ENCODE data around the gene TMOD4. TPM values are rescaled to one million over a fixed set of nuclear protein-coding genes. Genes with fewer than 3 reads are reported as not detected.
A peak's percentile ranks its signal among the peaks of the same experiment; 100 is the strongest.

Gene TMOD4
- total and polyA plus RNA-seq, 2 experiments from 2014 or later, result 1.3 TPM; not detected in 1

GRCh38 chr1:151189637-151190445 lies 14.1 kb upstream of the TMOD4 start, which contains the start of gene VPS72:
Gene VPS72, minus strand, starts transcription at chr1:151190197. Its CDS starts 76 bp downstream, at chr1:151190121.
- Histone ChIP-seq H3F3A (replicated peaks; ENCODE audit: low read depth) (0 out of 2 replicates have a peak, but pooled peaks cover 9% of the 10 kb centered on the region), H3K27me3 (ENCODE audit: insufficient read depth) (no peaks in the 10 kb centered on the region), H3K36me3 (ENCODE audit: insufficient read depth) (peaks cover 11% of the 10 kb centered on the region), H3K4me3 (peak within 1 kb of the TSS; percentile 74), H4K20me1 (replicated peaks; ENCODE audit: insufficient read depth) (no peaks in the 10 kb centered on the region; the same call in 1 of the 2 replicates), H3K4me1 (ENCODE audit: insufficient read depth) (peaks cover 3% of the 10 kb centered on the region; the same call in 1 of the 2 replicates), H3K79me2 (replicated peaks; ENCODE audit: insufficient read depth) (peaks cover 39% of the 10 kb centered on the region), H3K9me2 (ENCODE audit: insufficient read depth) (no peaks in the 10 kb centered on the region), H2AFZ (peak within 1 kb of the TSS; percentile 88), H3K4me2 (peak within 1 kb of the TSS; percentile 87), H3K27ac (ENCODE audit: low read depth) (peak within 1 kb of the TSS; percentile 94)
- ATAC-seq, result peak; percentile 95
- Mint-ChIP-seq H3K4me3 (peak within 1 kb of the TSS; percentile 99), H3K4me1 (peaks cover 9% of the 10 kb centered on the region; the same call in 2 of the 3 replicates), H3K9me3 (no peaks in the 10 kb centered on the region), H3K27me3 (ENCODE audit: insufficient read depth, low read depth, poor library complexity) (peaks cover 6% of the 10 kb centered on the region), H3K27ac (peak within 1 kb of the TSS; percentile 99), H3K36me3 (ENCODE audit: low read depth) (peaks cover 12% of the 10 kb centered on the region)
- DNase-seq (ENCODE audit: low spot score), result peak; percentile 96
- TF ChIP-seq ZNF331 (CRISPR knock-in tag; IDR thresholded peaks at IDR 0.05; ENCODE audit: low read depth) (no peak), CREB1 (CRISPR knock-in tag; IDR thresholded peaks at IDR 0.05; ENCODE audit: low read depth) (peak; percentile 27; the same call in 1 of the 2 replicates), ZNF114 (CRISPR knock-in tag; IDR thresholded peaks at IDR 0.05) (no peak), EZH2phosphoT487 (IDR thresholded peaks at IDR 0.05; ENCODE audit: unreplicated experiment) (no peak), NANOG (IDR thresholded peaks at IDR 0.05; ENCODE audit: borderline replicate concordance) (no peak), JUNB (IDR thresholded peaks at IDR 0.05; ENCODE audit: unreplicated experiment) (no peak), ETS1 (IDR thresholded peaks at IDR 0.05) (peak; percentile 93), ZNF462 (CRISPR knock-in tag; IDR thresholded peaks at IDR 0.05) (no peak), STAT1 (IDR thresholded peaks at IDR 0.05; ENCODE audit: unreplicated experiment) (no peak), CTCF (conservative IDR thresholded peaks at IDR 0.05; ENCODE audit: low read depth in 2 of 2) (no peak), EZH2 (IDR thresholded peaks at IDR 0.05; ENCODE audit: low read depth, unreplicated experiment) (no peak), POLR2AphosphoS5 (IDR thresholded peaks at IDR 0.05; ENCODE audit: low read depth) (peak; percentile 87), REST (IDR thresholded peaks at IDR 0.05; ENCODE audit: unreplicated experiment) (peak; percentile 30)
